Right lobe of liver (tissue), 6 donors: ENCODE measurements around the gene SKIC8. TPM values are rescaled to one million over a fixed set of nuclear protein-coding genes. Genes with fewer than 3 reads are reported as not detected.

Source experiments
- ATAC-seq, 4 donors: fragments of 200-7000 bp; cut with Tn5 transposase; one replicate each; pipeline ENCODE4 v1.9.1; 2020; ENCODE audit warnings: mild to moderate bottlenecking in 4 of 4, moderate library complexity in 4 of 4
- DNase-seq, 3 donors: peaks; one replicate each; pipeline ENCODE4 v3.0.0-alpha.2; 2020
- H3K27ac ChIP-seq, 3 donors: fragments of 200-600 bp; one replicate each; pipeline ENCODE4 v1.8.0; 2022
- H3K27me3 ChIP-seq, 2 donors: fragments of 200-600 bp; one replicate each; pipeline ENCODE4 v1.8.0; 2022
- H3K36me3 ChIP-seq, 4 donors: fragments of 200-600 bp; sonication (generic) in 1 of 4; one replicate each; pipeline versions ENCODE4 v1.5.1 to v1.8.0; 2017 to 2022; ENCODE audit warnings: control low read depth in 1 of 4
- H3K4me1 ChIP-seq, 4 donors: fragments of 200-600 bp; sonication (generic) in 1 of 4; one replicate each; pipeline versions ENCODE4 v1.5.1 to v1.8.0; 2017 to 2022; ENCODE audit warnings: control low read depth in 1 of 4
- H3K4me3 ChIP-seq, 3 donors: fragments of 200-600 bp; one replicate each; pipeline ENCODE4 v1.8.0; 2022
- H3K9me3 ChIP-seq, 4 donors: fragments of 200-600 bp; sonication (generic) in 1 of 4; one replicate each; pipeline versions ENCODE4 v1.5.1 to v1.8.0; 2017 to 2022; ENCODE audit warnings: control low read depth in 1 of 4
- CTCF ChIP-seq, 4 donors: fragments of 200-600 bp in 3 of 4; fragments of 450-650 bp in 1 of 4; IDR thresholded peaks; one replicate each; pipeline versions ENCODE4 v1.5.1 to v1.8.0; 2016 to 2022; ENCODE audit warnings: antibody characterized with exemption in 4 of 4, mild to moderate bottlenecking in 2 of 4
- POLR2A ChIP-seq: fragments of 450-650 bp; IDR thresholded peaks from one replicate; pipeline ENCODE4 v1.6.1; 2017; ENCODE audit warnings: antibody characterized with exemption, mild to moderate bottlenecking
- WGBS: methylation state at CpG from one replicate; pipeline ENCODE4 v1.1.6; 2018; ENCODE audit warnings: low coverage, low lambda C conversion rate; ENCODE audit not compliant: insufficient coverage; ENCODE audit errors: missing lambda C conversion rate; 5-methylcytosine and 5-hydroxymethylcytosine counted together
- intact Hi-C, 2 donors: fragments of 100-400 bp; cut with DNase I; formaldehyde crosslinking; loops; one replicate each; pipeline versions ENCODE4 v1.11.2 to v1.14.1; 2022
- total RNA-seq, 6 experiments: library from RNA; depleted of rRNA in 2 of 6; stranded (reverse); fragments of >200 nt in 2 of 6; fragmentation: NEBNext Ultra II Directional in 3 of 6; extraction: Animal tissue kit (Norgen Biotek cat#: 25700) in 3 of 6; gene quantifications; one replicate each; pipeline versions ENCODE4 v1.1.0 to v1.2.4, GENCODE V29; 2016 to 2023
- donor health status: DM: no; HTN: yes; CAD: no.
- donor health status: DM: no; HTN: no; CAD: no.
- donor health status: DM: no; HTN: no; CAD: no.
- donor health status: DM: no; HTN: yes; CAD: no.
- donor health status: DM: no; HTN: yes; CAD: no.

The SKIC8 gene
- total RNA-seq, 6 experiments from 2014 or later = 21.7 to 30.3 (median 23.0) TPM

- Histone ChIP-seq H3K27me3 (no peaks in the 10 kb centered on the region), H3K27ac (no peak overlapping the region), H3K4me3 (no peak overlapping the region), H3K36me3 (no peaks in the 10 kb centered on the region), H3K9me3 (no peaks in the 10 kb centered on the region), H3K4me1 (no peaks in the 10 kb centered on the region)
- whole genome bisulfite sequencing = 40% methylated on average over 2 of the region's 5 CpGs
- no peak for DNase-seq
- ATAC-seq = peak; percentile 33 to 69 (median 57)
- intact Hi-C loops = loop anchor here in 1 of 2 donors (5.0 kb wide), 2 partner anchors 45 to 115 kb away; no protein-coding TSS in a partner anchor
- peak in 3 of 4 donors; percentile 22 to 36 (median 29) for TF ChIP-seq CTCF (IDR thresholded peaks at IDR 0.05)
- TF ChIP-seq POLR2A = no peak
Observed at GRCh38 chr15:78242128-78242527, 57.3 kb downstream of the SKIC8 start.

DNA sequence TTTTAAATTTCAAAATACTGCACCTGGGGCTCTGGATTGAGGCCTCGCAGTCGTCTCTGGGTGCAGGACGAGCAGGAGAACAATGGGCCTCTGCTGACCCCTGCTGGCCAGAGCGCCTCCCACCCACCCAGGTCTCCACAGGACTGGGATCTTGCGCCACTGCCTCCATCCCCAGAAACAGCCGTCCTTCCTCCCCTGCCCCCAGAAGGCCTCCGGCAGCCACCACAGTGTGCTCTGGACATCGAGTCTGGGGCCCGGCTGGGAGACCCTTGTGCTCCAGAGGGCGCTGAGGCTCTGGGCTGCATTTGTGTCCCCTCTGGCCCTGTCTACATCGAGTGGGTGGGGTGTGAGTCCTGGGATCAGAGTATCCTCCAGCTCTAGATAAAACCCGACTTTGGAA, 58.4 kb downstream of the SKIC8 start:
- whole genome bisulfite sequencing = 0% methylated on average over 10 of the region's 12 CpGs
- Histone ChIP-seq H3K27ac (no peak overlapping the region), H3K4me1 (no peaks in the 10 kb centered on the region), H3K4me3 (no peak overlapping the region), H3K36me3 (no peaks in the 10 kb centered on the region), H3K27me3 (no peaks in the 10 kb centered on the region), H3K9me3 (no peaks in the 10 kb centered on the region)
- TF ChIP-seq POLR2A = no peak
- TF ChIP-seq CTCF (IDR thresholded peaks at IDR 0.05) = peak; percentile 84 to 92 (median 90)
- DNase-seq = peak; percentile 87 to 89 (median 88)
- intact Hi-C loops = loop anchor here in 1 of 2 donors (5.0 kb wide), 2 partner anchors 44 to 114 kb away; no protein-coding TSS in a partner anchor
- ATAC-seq = peak; percentile 98 to 99 (median 98)

GRCh38 chr15:78239811-78240210, 59.6 kb downstream of the SKIC8 start:
- H3K9me3 ChIP-seq = no peaks in the 10 kb centered on the region
- TF ChIP-seq POLR2A (no peak), CTCF (IDR thresholded peaks at IDR 0.05) (no peak)
- no peaks in the 10 kb centered on the region for H3K4me1 ChIP-seq
- 82% methylated on average over 5 of the region's 5 CpGs for WGBS
- no peak overlapping the region for H3K27ac ChIP-seq
- ATAC-seq (no peak), DNase-seq (no peak)
- no peak overlapping the region for H3K4me3 ChIP-seq
- no peaks in the 10 kb centered on the region for H3K36me3 ChIP-seq
- no peaks in the 10 kb centered on the region for H3K27me3 ChIP-seq
- intact Hi-C loops = loop anchor here (5.0 kb wide), 3 partner anchors 43 to 128 kb away; no protein-coding TSS in a partner anchor

DNA sequence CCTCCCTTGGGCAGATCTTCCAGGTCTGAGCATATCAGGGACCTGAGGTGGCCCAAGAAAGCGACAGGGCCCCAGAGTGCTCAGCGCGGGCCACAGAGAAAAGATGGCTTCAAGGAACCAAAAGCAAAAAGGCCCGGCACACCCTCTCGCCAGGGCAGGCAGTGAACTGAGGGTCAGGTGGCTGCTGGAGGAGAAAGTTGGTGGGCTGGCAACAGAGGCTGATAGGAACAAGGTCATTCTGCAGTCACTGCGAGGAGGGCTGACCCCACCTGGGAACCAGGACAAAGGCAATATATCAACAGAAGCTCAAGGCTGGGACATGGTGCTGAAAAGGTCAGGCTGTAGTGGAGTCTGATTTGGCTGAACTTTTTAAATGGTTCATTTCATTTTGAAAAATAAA, 62.3 kb downstream of the SKIC8 start:
- intact Hi-C loops = loop anchor here (5.0 kb wide), 2 partner anchors 40 to 125 kb away; no protein-coding TSS in a partner anchor
- ATAC-seq = no peak
- 77% methylated on average over 6 of the region's 6 CpGs for WGBS

More for the DNA sequence above, 62.3 kb downstream of the SKIC8 start:
- no peak for DNase-seq
- no peak overlapping the region for H3K4me3 ChIP-seq
- H3K9me3 ChIP-seq = no peaks in the 10 kb centered on the region
- no peaks in the 10 kb centered on the region for H3K27me3 ChIP-seq
- H3K4me1 ChIP-seq = no peaks in the 10 kb centered on the region
- no peak overlapping the region for H3K27ac ChIP-seq
- TF ChIP-seq POLR2A (no peak), CTCF (IDR thresholded peaks at IDR 0.05) (no peak)
- no peaks in the 10 kb centered on the region for H3K36me3 ChIP-seq
